Activated CD4-positive, alpha-beta T cell treated with anti-CD3 and anti-CD28 coated beads, Interleukin-2, amount 50 U/mL, for 24 hours (primary cell): Measurements from ENCODE around the gene CELA3B.
"Not testable (repeated sequence)": the region's sequence is repeated elsewhere in the genome, so short reads cannot be mapped to it uniquely, and the experiment has no call there.

ENCODE experiments used
- DNase-seq, 2 donors: peaks; one replicate each; pipeline ENCODE4 v3.0.0-alpha.2; 2020; ENCODE audit warnings: low read depth in 1 of 2, low spot score in 1 of 2

Gene CELA3B

DNA sequence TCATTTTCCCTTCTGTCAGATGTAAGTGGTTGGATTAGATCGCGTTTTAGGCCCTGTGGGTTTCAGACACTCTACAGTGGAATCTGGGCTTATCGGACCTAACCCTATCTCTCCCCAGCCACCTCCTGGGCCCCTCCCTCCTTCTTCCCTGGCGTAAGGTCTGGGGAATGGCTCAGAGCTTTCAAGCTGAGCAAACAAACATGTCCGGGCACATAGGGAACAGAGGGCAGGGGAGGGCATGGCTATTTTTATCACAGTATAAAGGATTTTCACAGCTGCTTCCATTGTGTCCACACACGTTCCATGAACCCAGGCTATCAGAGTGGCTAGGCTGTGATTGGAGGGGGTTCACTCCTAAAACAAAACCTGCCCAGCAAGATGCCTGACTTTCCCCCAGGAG lies 2.1 kb upstream of the CELA3B start:
- not testable (repeated sequence) for DNase-seq

DNA sequence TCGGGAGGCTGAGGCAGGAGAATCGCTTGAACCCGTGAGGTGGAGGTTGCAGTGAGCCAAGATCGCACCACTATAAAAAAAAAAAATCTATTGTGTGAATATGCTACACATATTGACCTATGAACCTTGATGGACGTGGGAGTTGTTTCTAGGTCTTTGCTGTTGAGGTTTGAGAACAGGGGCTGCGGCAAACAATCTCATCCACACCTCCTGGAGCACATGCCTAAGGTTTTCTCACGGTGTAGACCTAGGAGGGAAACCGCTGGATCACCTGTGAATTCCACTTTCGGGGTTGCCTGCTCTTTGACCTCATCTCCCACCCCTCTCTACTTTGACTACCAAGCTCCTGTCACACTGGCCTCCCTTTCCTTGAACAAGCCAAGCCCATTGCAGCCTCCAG lies 1.5 kb upstream of the CELA3B start:
- not testable (repeated sequence) for DNase-seq

GRCh38 chr1:21978209-21978608 lies 1.4 kb downstream of the CELA3B start:
- DNase-seq, result not testable (repeated sequence)

DNA sequence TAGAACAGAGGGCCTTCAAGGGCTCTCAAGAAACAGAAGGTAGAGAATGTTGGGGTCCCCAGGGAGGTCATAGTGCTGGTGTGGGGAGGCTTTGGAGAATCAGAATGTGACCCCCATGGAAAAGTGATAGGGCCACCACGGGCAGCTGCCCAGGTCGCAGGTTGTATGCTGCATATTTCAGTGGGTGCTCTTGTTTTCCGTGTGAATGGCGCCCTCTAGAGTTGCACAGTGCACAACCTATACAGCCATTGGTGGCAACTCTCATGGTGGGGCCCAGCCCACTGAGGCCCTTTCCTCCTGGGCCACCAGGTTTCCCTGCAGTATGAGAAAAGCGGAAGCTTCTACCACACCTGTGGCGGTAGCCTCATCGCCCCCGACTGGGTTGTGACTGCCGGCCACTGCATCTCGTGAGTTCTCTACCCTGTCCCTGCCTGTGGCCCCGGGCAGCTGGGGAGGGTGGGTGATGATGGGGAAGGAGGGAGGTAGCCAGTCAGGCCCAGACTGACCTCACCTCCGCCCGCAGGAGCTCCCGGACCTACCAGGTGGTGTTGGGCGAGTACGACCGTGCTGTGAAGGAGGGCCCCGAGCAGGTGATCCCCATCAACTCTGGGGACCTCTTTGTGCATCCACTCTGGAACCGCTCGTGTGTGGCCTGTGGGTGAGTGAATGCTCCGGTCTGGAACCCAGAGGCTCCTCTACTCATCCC lies 3.8 kb downstream of the CELA3B start:
- DNase-seq, result not testable (repeated sequence)

DNA sequence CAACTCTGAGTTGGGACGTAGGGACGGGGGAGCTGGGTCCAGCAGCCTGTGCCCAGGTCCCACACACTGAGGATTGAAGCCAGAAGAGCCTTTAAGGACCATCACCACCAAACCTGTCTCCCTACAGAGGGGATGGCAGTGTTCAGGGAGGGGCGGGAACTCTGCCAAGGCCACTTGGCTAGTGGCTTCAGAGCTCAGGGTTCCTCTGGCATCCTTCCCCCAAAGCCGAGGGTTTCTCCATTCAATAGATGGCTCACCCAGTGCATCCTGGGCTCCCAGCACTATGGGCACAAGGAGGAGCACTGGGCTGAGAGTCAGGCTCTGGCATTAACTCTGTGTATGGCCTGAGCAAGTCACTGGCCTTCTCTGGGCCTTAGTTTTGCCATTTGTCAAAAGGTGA lies 4.4 kb downstream of the CELA3B start:
- not testable (repeated sequence) for DNase-seq

DNA sequence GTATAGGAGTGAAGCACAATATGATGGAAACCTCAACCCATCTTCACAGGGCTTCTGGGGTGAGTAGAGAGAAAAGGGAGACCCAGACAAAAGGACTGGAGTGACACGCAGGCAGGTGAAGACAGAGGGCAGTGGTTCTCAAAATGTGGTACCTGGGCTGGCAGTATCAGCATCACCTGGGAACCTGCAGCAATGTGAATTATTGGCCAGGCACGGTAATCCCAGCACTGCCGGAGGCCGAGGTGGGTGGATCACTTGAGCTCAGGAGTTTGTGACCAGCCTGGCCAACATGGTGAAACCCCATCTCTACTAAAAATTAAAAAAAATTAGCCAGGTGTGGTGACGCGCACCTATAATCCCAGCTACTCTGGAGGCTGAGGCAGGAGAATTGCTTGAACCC lies 5.3 kb downstream of the CELA3B start:
- DNase-seq, result not testable (repeated sequence)

DNA sequence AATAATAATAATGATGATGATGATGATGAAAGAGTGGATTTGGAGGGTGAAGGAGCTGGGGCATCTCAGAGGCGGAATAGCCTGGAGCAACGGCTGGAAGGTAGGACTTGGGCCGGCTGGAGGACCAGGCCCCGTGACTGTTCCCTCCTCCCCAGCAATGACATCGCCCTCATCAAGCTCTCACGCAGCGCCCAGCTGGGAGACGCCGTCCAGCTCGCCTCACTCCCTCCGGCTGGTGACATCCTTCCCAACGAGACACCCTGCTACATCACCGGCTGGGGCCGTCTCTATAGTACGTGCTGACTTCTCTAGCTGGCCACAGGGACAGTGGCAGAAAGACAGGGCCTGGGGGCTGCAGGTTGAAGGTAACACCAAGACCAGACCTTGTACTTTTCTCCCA lies 6.7 kb downstream of the CELA3B start:
- not testable (repeated sequence) for DNase-seq

- DNase-seq, result not testable (repeated sequence)
Measured at GRCh38 chr1:21985893-21986292, 9.1 kb downstream of the CELA3B start.

DNA sequence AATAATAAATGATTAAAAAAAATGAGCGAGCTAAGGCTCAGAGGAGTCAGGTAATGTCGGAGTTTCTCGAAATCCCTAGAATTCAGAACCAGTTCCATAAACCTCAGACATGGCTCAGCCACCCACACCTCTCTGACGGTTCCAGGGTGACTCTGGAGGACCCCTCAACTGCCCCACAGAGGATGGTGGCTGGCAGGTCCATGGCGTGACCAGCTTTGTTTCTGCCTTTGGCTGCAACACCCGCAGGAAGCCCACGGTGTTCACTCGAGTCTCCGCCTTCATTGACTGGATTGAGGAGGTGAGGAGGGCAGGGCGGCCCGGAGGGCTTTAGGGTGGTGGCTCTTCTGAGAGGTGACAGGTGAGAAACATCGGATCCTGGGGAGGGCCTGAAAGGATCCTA lies 9.6 kb downstream of the CELA3B start:
- DNase-seq, result not testable (repeated sequence)

GRCh38 chr1:21989672-21990393 lies 13.0 kb downstream of the CELA3B start:
- not testable (repeated sequence) for DNase-seq

DNA sequence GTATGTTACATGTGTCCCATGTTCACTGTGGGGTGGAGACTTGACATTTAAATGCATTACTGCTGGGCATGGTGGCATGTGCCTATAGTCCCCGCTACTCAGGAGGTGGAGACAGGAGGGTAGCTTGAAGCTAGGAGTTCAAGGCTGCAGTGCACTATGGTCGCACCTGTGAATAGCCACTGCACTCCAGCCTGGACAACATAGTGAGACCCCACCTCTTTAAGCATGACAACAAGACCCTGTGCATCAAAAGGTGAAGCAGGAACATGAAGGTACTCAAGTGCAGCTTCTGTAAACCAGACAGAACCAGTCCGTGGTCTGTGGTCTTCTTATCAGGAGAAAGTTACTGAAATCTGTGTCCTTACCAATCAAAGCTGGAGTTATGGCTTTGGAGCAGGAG lies 15.4 kb downstream of the CELA3B start:
- not testable (repeated sequence) for DNase-seq

DNA sequence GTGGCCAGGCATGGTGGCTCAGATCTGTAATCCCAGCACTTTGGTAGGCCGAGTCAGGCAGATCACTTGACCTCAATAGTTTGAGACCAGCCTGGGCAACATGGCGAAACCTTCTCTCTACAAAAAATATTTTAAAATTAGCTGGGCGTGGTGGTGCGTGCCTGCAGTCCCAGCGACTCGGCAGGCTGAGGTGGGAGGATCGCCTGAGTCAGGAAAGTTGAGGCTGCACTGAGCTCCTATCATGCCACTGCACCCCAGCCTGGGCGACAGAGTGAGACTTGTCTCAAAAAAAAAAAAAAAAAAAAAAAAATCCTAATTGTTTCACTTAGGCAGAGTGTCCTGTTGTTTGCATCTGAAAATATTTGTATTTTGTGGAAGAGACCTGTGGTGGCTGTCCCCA lies 17.9 kb downstream of the CELA3B start:
- DNase-seq, result not testable (repeated sequence)

GRCh38 chr1:21996663-21996970 lies 19.8 kb downstream of the CELA3B start:
- not testable (repeated sequence) for DNase-seq

GRCh38 chr1:21997891-21998623 lies 21.2 kb downstream of the CELA3B start:
- not testable (repeated sequence) for DNase-seq

DNA sequence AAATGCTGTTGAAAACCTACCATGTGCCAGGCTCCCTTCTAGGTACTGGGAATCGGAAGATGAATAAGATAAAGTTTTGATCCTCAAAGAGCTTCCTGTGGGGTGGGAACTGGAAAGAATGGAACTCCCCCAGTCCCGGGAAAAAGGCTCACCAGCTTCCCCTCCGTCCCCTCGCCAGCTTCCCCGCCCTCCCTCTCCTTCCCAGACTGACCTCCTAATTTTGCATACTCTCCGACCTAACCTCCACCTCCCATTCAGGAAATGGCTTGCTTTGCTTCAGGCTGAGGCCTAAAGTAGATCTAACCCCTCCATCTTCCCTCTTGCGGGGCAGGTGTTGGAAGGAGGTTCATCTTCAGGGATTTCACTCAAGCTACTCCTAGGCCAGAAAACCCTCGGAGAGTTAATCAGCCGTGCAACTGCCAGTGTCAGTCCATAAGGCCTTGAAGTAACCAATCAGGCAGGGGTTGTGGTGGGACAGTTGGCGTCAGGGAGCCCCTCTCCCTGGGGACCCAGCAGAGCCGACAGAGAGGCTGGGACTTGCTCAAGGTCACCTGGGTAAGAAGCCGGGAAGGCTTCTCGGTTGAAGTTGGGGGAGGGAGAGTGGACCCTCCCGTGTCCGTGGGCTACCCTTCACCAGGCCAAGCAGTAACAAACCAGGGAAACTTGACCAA lies 21.9 kb downstream of the CELA3B start:
- not testable (repeated sequence) for DNase-seq

DNA sequence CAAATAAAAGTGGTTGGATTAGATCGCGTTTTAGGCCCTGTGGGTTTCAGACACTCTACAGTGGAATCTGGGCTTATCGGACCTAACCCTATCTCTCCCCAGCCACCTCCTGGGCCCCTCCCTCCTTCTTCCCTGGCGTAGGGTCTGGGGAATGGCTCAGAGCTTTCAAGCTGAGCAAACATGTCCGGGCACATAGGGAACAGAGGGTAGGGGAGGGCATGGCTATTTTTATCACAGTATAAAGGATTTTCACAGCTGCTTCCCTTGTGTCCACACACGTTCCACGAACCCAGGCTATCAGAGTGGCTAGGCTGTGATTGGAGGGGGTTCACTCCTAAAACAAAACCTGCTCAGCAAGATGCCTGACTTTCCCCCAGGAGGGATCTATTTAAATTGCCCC lies 22.8 kb downstream of the CELA3B start:
- DNase-seq, result not testable (repeated sequence)

GRCh38 chr1:22001409-22001808 lies 24.6 kb downstream of the CELA3B start, which contains the start of gene CELA3A:
Gene CELA3A (plus strand): TSS chr1:22001657. CDS start chr1:22001675, 18 bp downstream.
- no peak for DNase-seq

DNA sequence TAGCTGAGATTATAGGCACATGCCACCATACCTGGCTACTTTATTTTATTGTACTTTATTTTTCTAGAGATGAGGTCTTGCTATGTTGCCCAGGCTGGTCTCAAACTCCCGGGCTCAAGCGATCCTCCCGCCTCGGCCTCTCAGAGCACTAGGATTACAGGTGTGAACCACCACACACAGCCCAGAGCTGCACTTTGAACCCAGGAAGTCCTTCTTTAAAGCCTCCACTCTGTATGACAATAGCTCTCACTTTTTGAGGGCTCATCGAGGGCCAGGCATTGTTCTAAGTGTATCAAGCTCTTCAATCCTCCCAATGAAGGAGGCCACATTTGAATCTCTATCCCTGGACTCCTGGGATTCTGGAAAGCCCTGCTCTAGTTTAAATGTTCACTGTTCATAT lies 25.6 kb downstream of the CELA3B start:
- not testable (repeated sequence) for DNase-seq

DNA sequence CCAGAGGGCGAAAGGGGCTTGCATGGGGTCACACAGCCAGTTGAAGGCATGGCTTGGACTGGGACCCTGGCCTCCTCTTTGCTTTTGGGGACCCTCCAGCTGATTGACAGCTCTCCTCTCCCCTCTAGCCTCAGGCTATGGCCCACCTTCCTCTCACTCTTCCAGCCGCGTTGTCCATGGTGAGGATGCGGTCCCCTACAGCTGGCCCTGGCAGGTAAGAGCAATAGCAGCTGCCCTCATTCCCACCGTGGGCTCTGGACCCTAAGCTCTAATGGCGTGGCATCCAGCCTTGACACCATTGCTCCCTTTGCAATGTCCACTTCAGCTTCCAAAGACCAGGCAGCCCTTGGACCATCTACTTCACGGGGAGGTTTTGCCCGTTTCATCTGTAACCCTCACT lies 26.1 kb downstream of the CELA3B start:
- not testable (repeated sequence) for DNase-seq

- not testable (repeated sequence) for DNase-seq
Measured at GRCh38 chr1:22003959-22004358, 27.1 kb downstream of the CELA3B start.
